ENCODE measurements around the gene MALAT1. TPM values are rescaled to one million over a fixed set of nuclear protein-coding genes. Genes with fewer than 3 reads are reported as not detected.

MALAT1 gene
- total and polyA plus RNA-seq, 2 of the 13 experiments (the other 11 are each of a cell fraction or from before 2014, with no cell fraction given) = 143 to 1,237 TPM

DNA sequence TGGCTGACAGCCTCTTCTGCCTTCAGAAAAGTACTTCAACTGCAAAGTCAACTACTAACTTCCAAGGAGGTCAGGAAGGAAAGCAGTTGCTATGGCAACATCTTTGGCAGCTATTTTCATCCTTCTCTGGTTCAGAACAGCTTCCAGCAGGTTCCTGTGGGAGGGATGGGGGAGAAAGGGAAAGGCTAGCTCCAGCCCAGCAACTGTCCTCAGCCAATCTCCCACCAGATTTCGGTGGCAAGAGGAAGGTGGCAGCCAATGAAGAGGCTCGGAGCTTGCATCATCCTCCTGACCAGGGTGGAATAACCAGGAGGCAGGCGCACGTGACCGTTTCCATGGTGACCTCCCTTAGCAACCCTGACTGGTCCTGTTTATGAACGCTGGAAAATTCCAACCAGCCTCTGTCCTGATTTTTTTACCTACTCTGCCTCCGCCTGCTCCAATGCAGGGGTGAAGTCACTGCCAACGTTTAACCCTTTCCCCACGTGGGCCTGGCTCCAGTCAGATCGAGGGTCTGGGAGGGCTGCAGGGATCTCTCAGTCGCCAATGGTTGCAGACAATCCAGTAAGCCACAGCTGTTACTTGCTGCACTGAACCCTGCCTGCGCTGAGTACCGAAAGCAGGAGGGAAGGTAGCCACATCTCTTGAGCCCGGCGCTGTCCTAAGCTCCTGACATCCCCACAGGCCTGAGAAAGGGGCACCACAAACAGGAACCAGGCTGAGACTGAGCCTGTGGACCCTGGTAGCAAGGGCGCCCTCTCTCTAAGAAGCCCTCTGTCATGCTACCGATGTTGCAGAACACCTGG lies 11.2 kb upstream of the MALAT1 start (continued):
- TF ChIP-seq ZFYVE20 (CRISPR knock-in tag; IDR thresholded peaks at IDR 0.05; ENCODE audit: borderline replicate concordance, low read depth) (no peak), ZNF614 (CRISPR knock-in tag; IDR thresholded peaks at IDR 0.05; ENCODE audit: borderline replicate concordance) (peak; percentile 49; the same call in 1 of the 2 replicates), ATRX (CRISPR knock-in tag; IDR thresholded peaks at IDR 0.05; ENCODE audit: borderline replicate concordance) (no peak), ZNF382 (CRISPR knock-in tag; IDR thresholded peaks at IDR 0.05; ENCODE audit: borderline replicate concordance) (no peak), SP1 (IDR thresholded peaks at IDR 0.05) (no peak), SP1 (CRISPR knock-in tag; IDR thresholded peaks at IDR 0.05) (peak; percentile 42; the same call in 1 of the 2 replicates), GZF1 (CRISPR knock-in tag; IDR thresholded peaks at IDR 0.05) (no peak), THYN1 (CRISPR knock-in tag; IDR thresholded peaks at IDR 0.05; ENCODE audit: borderline replicate concordance, low read depth) (no peak), ATAD3A (CRISPR knock-in tag; IDR thresholded peaks at IDR 0.05) (no peak), ARID2 (CRISPR knock-in tag; IDR thresholded peaks at IDR 0.05; ENCODE audit: borderline replicate concordance) (no peak), ZNF562 (CRISPR knock-in tag; IDR thresholded peaks at IDR 0.05; ENCODE audit: borderline replicate concordance) (no peak), ZFP41 (CRISPR knock-in tag; IDR thresholded peaks at IDR 0.05; ENCODE audit: borderline replicate concordance) (no peak), SIN3B (IDR thresholded peaks at IDR 0.05; ENCODE audit: low read length) (no peak), EP300 (IDR thresholded peaks at IDR 0.05; ENCODE audit: low read depth in 2 of 2, low read length in 2 of 2) (peak in 1 of 2 experiments; percentile 87; a peak in 2 of 4 replicates), EP300 (CRISPR knock-in tag; IDR thresholded peaks at IDR 0.05; ENCODE audit: borderline replicate concordance) (peak; percentile 56), ZNF7 (CRISPR knock-in tag; IDR thresholded peaks at IDR 0.05) (no peak), SP140L (CRISPR knock-in tag; IDR thresholded peaks at IDR 0.05; ENCODE audit: borderline replicate concordance) (0 out of 2 replicates have a peak, but pooled peaks have one; percentile 30), RBFOX2 (IDR thresholded peaks at IDR 0.05; ENCODE audit: low read depth, low read length) (no peak), ZNF335 (CRISPR knock-in tag; IDR thresholded peaks at IDR 0.05) (no peak), ZNF616 (CRISPR knock-in tag; IDR thresholded peaks at IDR 0.05; ENCODE audit: low read depth) (no peak)
- TF ChIP-seq, protein P1, sequence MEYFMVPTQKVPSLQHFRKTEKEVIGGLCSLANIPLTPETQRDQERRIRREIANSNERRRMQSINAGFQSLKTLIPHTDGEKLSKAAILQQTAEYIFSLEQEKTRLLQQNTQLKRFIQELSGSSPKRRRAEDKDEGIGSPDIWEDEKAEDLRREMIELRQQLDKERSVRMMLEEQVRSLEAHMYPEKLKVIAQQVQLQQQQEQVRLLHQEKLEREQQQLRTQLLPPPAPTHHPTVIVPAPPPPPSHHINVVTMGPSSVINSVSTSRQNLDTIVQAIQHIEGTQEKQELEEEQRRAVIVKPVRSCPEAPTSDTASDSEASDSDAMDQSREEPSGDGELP (IDR thresholded peaks at IDR 0.05; ENCODE audit: borderline replicate concordance, low read depth) = no peak
- TF ChIP-seq, protein P2, sequence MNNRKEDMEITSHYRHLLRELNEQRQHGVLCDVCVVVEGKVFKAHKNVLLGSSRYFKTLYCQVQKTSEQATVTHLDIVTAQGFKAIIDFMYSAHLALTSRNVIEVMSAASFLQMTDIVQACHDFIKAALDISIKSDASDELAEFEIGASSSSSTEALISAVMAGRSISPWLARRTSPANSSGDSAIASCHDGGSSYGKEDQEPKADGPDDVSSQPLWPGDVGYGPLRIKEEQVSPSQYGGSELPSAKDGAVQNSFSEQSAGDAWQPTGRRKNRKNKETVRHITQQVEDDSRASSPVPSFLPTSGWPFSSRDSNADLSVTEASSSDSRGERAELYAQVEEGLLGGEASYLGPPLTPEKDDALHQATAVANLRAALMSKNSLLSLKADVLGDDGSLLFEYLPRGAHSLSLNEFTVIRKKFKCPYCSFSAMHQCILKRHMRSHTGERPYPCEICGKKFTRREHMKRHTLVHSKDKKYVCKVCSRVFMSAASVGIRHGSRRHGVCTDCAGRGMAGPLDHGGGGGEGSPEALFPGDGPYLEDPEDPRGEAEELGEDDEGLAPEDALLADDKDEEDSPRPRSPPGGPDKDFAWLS (CRISPR knock-in tag; IDR thresholded peaks at IDR 0.05; ENCODE audit: borderline replicate concordance) = no peak
- TF ChIP-seq, protein P3, sequence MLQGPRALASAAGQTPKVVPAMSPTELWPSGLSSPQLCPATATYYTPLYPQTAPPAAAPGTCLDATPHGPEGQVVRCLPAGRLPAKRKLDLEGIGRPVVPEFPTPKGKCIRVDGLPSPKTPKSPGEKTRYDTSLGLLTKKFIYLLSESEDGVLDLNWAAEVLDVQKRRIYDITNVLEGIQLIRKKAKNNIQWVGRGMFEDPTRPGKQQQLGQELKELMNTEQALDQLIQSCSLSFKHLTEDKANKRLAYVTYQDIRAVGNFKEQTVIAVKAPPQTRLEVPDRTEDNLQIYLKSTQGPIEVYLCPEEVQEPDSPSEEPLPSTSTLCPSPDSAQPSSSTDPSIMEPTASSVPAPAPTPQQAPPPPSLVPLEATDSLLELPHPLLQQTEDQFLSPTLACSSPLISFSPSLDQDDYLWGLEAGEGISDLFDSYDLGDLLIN (CRISPR knock-in tag; IDR thresholded peaks at IDR 0.05; ENCODE audit: borderline replicate concordance) = no peak
- TF ChIP-seq, protein P4, sequence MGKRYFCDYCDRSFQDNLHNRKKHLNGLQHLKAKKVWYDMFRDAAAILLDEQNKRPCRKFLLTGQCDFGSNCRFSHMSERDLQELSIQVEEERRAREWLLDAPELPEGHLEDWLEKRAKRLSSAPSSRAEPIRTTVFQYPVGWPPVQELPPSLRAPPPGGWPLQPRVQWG (CRISPR knock-in tag; IDR thresholded peaks at IDR 0.05; ENCODE audit: borderline replicate concordance, low read depth) = no peak

All from HepG2 (cell line).